Kidney (tissue), 14 donors: Measurements from ENCODE around the gene HES6. TPM values are rescaled to one million over a fixed set of nuclear protein-coding genes. Genes with fewer than 3 reads are reported as not detected.

Experiments used
- DNase-seq, 5 donors: peaks; one replicate each; pipeline ENCODE4 v3.0.0-alpha.2; 2013 to 2020
- FAIRE-seq: peaks from 2 replicates; lab custom pipeline; 2012; peaks lifted over from hg19 to GRCh38; lab: Jason Lieb, UNC
- H3K27ac ChIP-seq, 2 donors: one replicate each; pipeline ENCODE4 v1.7.0; 2013; ENCODE audit warnings: low read depth in 2 of 2, low read length in 2 of 2, inconsistent platforms in 1 of 2
- H3K27me3 ChIP-seq: one replicate; pipeline ENCODE4 v1.7.1; 2013; ENCODE audit warnings: low read length, inconsistent platforms; ENCODE audit not compliant: control insufficient read depth, insufficient read depth
- H3K36me3 ChIP-seq, 3 donors: one replicate each; pipeline versions ENCODE4 v1.7.0 to v1.7.1; 2013; ENCODE audit warnings: low read length in 3 of 3, control low read depth in 1 of 3, inconsistent platforms in 1 of 3; ENCODE audit not compliant: insufficient read depth in 3 of 3, control insufficient read depth in 2 of 3
- H3K4me1 ChIP-seq, 3 donors: one replicate each; pipeline versions ENCODE4 v1.7.0 to v1.7.1; 2013; ENCODE audit warnings: low read length in 3 of 3, inconsistent platforms in 1 of 3, low read depth in 1 of 3; ENCODE audit not compliant: control insufficient read depth in 2 of 3, insufficient read depth in 2 of 3
- H3K4me3 ChIP-seq, 3 donors: one replicate each; pipeline versions ENCODE4 v1.7.0 to v1.8.1; 2013; ENCODE audit warnings: low read length in 3 of 3, control low read depth in 1 of 3, inconsistent platforms in 1 of 3
- H3K9ac ChIP-seq, 3 donors: one replicate each; pipeline versions ENCODE4 v1.7.0 to v1.7.1; 2013; ENCODE audit warnings: low read length in 3 of 3, control low read depth in 1 of 3, inconsistent platforms in 1 of 3
- H3K9me3 ChIP-seq, 3 donors: one replicate each; pipeline versions ENCODE4 v1.7.0 to v1.7.1; 2013; ENCODE audit warnings: low read length in 3 of 3, control low read depth in 1 of 3, inconsistent platforms in 1 of 3; ENCODE audit not compliant: control insufficient read depth in 2 of 3, insufficient read depth in 1 of 3
- intact Hi-C: fragments of 100-400 bp; cut with DNase I; formaldehyde crosslinking; loops from one replicate; pipeline ENCODE4 v1.11.1; 2022
- polyA plus RNA-seq: library from polyadenylated mRNA; stranded (reverse); fragments of 350-450 nt; fragmentation: Illumina TruSeq; extraction: RNeasy Lipid Tissue Mini Kit (QIAGEN cat#74804); gene quantifications from one replicate; pipeline ENCODE4 v1.2.3, GENCODE V29; 2014; ENCODE audit warnings: low read depth, low replicate concordance; ENCODE audit not compliant: insufficient read depth
- total RNA-seq: library from RNA; stranded (reverse); fragmentation: NEBNext Ultra II Directional; extraction: Animal tissue kit (Norgen Biotek cat#: 25700); gene quantifications from one replicate; pipeline ENCODE4 v1.2.1, GENCODE V29; 2021
- TF ChIP-seq, protein P1 (sequence below): IDR thresholded peaks from 3 replicates; pipeline ENCODE4 v1.5.1; 2012; ENCODE audit warnings: mild to moderate bottlenecking, moderate library complexity, borderline replicate concordance; ENCODE audit not compliant: insufficient read depth; ENCODE audit errors: extremely low read depth
- donor health status: control.
- donor health status: control.
- donor health status: control.
- donor health status: control.
- donor health status: control.
- donor health status: DM: yes; HTN: yes; CAD: no.
- donor health status: Normal renal cell carcinoma (clear cell type).

The HES6 gene
- total and polyA plus RNA-seq, 2 donors from 2014 or later: 5.2 to 5.5 TPM

DNA sequence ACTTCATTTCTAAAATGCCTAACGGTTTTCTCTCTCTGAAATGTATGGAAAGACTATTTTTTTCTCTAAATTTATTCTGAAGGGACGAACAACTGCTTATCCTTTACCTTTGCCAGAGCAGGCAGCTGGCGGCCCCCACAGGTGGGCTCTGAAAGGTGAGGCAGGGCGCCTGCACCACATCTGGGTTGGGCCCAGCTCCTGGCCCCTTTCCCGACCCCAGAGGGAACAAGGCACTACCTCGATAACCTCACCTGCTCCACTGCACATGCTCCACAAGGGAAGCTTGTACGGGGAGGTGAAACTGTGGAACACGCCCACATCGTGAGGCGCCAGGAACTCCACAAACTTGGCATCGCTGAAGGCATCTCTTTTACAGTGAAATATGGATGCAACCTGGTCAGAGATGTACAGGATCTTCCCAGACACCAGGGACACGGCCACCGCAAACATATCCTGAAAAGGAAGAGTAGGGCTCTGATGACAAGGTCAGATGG is 31.3 kb upstream of the HES6 start:
- TF ChIP-seq, protein P1, sequence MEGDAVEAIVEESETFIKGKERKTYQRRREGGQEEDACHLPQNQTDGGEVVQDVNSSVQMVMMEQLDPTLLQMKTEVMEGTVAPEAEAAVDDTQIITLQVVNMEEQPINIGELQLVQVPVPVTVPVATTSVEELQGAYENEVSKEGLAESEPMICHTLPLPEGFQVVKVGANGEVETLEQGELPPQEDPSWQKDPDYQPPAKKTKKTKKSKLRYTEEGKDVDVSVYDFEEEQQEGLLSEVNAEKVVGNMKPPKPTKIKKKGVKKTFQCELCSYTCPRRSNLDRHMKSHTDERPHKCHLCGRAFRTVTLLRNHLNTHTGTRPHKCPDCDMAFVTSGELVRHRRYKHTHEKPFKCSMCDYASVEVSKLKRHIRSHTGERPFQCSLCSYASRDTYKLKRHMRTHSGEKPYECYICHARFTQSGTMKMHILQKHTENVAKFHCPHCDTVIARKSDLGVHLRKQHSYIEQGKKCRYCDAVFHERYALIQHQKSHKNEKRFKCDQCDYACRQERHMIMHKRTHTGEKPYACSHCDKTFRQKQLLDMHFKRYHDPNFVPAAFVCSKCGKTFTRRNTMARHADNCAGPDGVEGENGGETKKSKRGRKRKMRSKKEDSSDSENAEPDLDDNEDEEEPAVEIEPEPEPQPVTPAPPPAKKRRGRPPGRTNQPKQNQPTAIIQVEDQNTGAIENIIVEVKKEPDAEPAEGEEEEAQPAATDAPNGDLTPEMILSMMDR: no peak
- FAIRE-seq (no peak), DNase-seq (peak in 1 of 5 donors; percentile 59)
- Histone ChIP-seq H3K36me3 (peaks cover 0 to 54% (median 26%) of the 10 kb centered on the region in 3 donors), H3K4me3 (no peak overlapping the region), H3K9ac (no peak overlapping the region), H3K9me3 (no peaks in the 10 kb centered on the region), H3K27me3 (no peaks in the 10 kb centered on the region), H3K27ac (no peak overlapping the region), H3K4me1 (peaks cover 0 to 2% (median 0%) of the 10 kb centered on the region in 3 donors)
- intact Hi-C loops: no loop called here

DNA sequence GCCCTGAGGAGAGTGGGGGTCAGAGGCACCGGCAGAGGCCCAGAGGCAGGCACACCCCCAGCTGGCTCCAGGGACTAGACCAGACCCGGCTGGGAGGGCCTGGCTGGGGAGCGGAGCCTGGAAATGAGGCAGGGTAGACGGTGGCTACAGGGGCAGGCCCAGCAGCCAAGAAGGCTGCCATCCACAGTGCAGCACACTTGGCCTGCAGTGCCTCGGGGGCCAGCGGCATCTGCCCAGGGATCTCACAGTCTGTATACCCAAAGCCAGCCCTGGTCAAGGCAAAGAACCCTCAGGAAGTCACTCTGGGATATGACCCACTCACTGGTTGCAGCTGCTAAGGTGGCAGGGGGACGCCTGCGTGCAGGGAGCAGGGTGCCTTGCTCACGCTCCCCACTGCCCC is 30.8 kb upstream of the HES6 start:
- peaks cover 0 to 49% (median 25%) of the 10 kb centered on the region in 3 donors for H3K36me3 ChIP-seq
- no peaks in the 10 kb centered on the region for H3K27me3 ChIP-seq
- FAIRE-seq (no peak), DNase-seq (peak in 1 of 5 donors; percentile 58)
- intact Hi-C loops: no loop called here
- H3K9ac ChIP-seq: no peak overlapping the region
- no peak overlapping the region for H3K27ac ChIP-seq
- H3K4me1 ChIP-seq: peaks cover 0 to 2% (median 0%) of the 10 kb centered on the region in 3 donors
- TF ChIP-seq, protein P1: no peak
- no peaks in the 10 kb centered on the region for H3K9me3 ChIP-seq
- no peak overlapping the region for H3K4me3 ChIP-seq

DNA sequence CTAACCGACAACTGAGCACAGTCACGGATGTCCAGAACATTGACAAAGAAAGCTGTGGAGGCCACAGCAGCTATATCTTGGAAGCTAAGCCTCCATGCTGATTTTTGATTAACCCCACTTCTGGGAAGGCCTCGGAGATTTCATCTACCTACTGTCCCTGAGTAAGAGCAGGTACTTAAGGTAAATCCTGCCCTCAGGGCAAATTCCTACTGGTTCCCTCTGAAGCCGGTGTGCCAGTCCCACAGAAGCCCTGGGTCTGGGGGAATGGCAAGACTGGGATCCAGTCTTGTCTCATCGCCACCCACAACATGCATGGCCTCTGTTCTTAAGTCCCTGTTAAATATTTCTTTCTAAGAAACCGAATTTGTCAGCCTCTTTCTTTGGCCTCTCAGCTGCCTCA is 29.9 kb upstream of the HES6 start:
- Histone ChIP-seq H3K27me3 (no peaks in the 10 kb centered on the region), H3K4me1 (peaks cover 0 to 2% (median 0%) of the 10 kb centered on the region in 3 donors), H3K27ac (no peak overlapping the region), H3K36me3 (peaks cover 0 to 48% (median 23%) of the 10 kb centered on the region in 3 donors), H3K9me3 (no peaks in the 10 kb centered on the region), H3K9ac (no peak overlapping the region), H3K4me3 (no peak overlapping the region)
- intact Hi-C loops: loop anchor here (10.0 kb wide), 1 partner anchor 405 kb away; no protein-coding TSS in a partner anchor
- FAIRE-seq (no peak), DNase-seq (no peak)
- TF ChIP-seq, protein P1: no peak
